HepG2 (cell line): ENCODE data around the gene ATG4B. TPM values are rescaled to one million over a fixed set of nuclear protein-coding genes. Genes with fewer than 3 reads are reported as not detected.

Source experiments
- CBFB ChIP-seq: sonication (generic); formaldehyde crosslinking; IDR thresholded peaks from 2 replicates; pipeline ENCODE4 v1.4.0; 2020; ENCODE audit warnings: missing genetic modification reagents
- EED ChIP-seq: sonication (generic); formaldehyde crosslinking; IDR thresholded peaks from 2 replicates; pipeline ENCODE4 v1.5.0; 2020; ENCODE audit warnings: mild to moderate bottlenecking, missing genetic modification reagents
- ERF ChIP-seq: IDR thresholded peaks from 2 replicates; pipeline ENCODE4 v1.6.1; 2018; ENCODE audit warnings: missing biosample characterization, missing genetic modification reagents
- HNRNPLL ChIP-seq: fragments of 200-400 bp; formaldehyde crosslinking; IDR thresholded peaks from 2 replicates; pipeline ENCODE4 v1.6.1; 2017; ENCODE audit warnings: mild to moderate bottlenecking, low read depth, low read length; ENCODE audit not compliant: poor library complexity, severe bottlenecking
- MTF1 ChIP-seq: sonication (generic); formaldehyde crosslinking; IDR thresholded peaks from 2 replicates; pipeline ENCODE4 v1.5.0; 2020; ENCODE audit warnings: missing genetic modification reagents
- PAWR ChIP-seq: sonication (generic); formaldehyde crosslinking; IDR thresholded peaks from 2 replicates; pipeline ENCODE4 v1.4.0; 2020; ENCODE audit warnings: missing genetic modification reagents, mild to moderate bottlenecking, borderline replicate concordance
- PCBP1 ChIP-seq: fragments of 200-400 bp; formaldehyde crosslinking; IDR thresholded peaks from 2 replicates; pipeline ENCODE4 v1.6.1; 2017; ENCODE audit warnings: mild to moderate bottlenecking, low read depth, low read length, borderline replicate concordance
- RAD21 ChIP-seq: fragments of 450-650 bp; formaldehyde crosslinking; IDR thresholded peaks from 2 replicates; pipeline ENCODE4 v1.5.0; 2020; ENCODE audit warnings: mild to moderate bottlenecking
- SNAPC4 ChIP-seq: sonication (generic); formaldehyde crosslinking; IDR thresholded peaks from 2 replicates; pipeline ENCODE4 v1.4.0; 2020; ENCODE audit warnings: mild to moderate bottlenecking, missing genetic modification reagents
- STAT5B ChIP-seq: sonication (generic); formaldehyde crosslinking; IDR thresholded peaks from 2 replicates; pipeline ENCODE4 v1.4.0; 2020; ENCODE audit warnings: missing genetic modification reagents
- SUZ12 ChIP-seq: fragments of 150-350 bp; IDR thresholded peaks from 2 replicates; pipeline ENCODE4 v1.6.1; 2014; ENCODE audit warnings: low read depth, low read length
- ZC3H4 ChIP-seq: sonication (generic); formaldehyde crosslinking; IDR thresholded peaks from 2 replicates; pipeline ENCODE4 v1.4.0; 2020; ENCODE audit warnings: missing genetic modification reagents, borderline replicate concordance
- ZFP36 ChIP-seq: fragments of 150-350 bp; IDR thresholded peaks from 2 replicates; pipeline ENCODE4 v1.6.1; 2018; ENCODE audit warnings: borderline replicate concordance, low read length, low read depth; ENCODE audit not compliant: partially characterized antibody
- ZNF451 ChIP-seq: sonication (generic); formaldehyde crosslinking; IDR thresholded peaks from 2 replicates; pipeline ENCODE4 v1.5.0; 2020; ENCODE audit warnings: mild to moderate bottlenecking, missing genetic modification reagents
- ZNF556 ChIP-seq: sonication (generic); formaldehyde crosslinking; IDR thresholded peaks from 2 replicates; pipeline ENCODE4 v1.4.0; 2020; ENCODE audit warnings: mild to moderate bottlenecking, missing genetic modification reagents, borderline replicate concordance
- ZNF598 ChIP-seq: sonication (generic); formaldehyde crosslinking; IDR thresholded peaks from 2 replicates; pipeline ENCODE4 v1.5.1; 2020; ENCODE audit warnings: mild to moderate bottlenecking, missing genetic modification reagents, borderline replicate concordance
- ZNF770 ChIP-seq: sonication (generic); formaldehyde crosslinking; IDR thresholded peaks from 2 replicates; pipeline ENCODE4 v1.5.0; 2020; ENCODE audit warnings: mild to moderate bottlenecking, missing genetic modification reagents
- ZSCAN12 ChIP-seq: sonication (generic); formaldehyde crosslinking; IDR thresholded peaks from 2 replicates; pipeline ENCODE4 v1.9.0; 2021; ENCODE audit warnings: mild to moderate bottlenecking, missing genetic modification reagents
- polyA plus RNA-seq, 8 experiments: library from polyadenylated mRNA; depleted of rRNA in 3 of 8; stranded (reverse) in 7 of 8; unstranded in 1 of 8; fragments of >200 nt; fragmentation: Illumina TruSeq in 4 of 8; extraction: Trizol in 4 of 8; gene quantifications; 2 replicates each; pipeline versions ENCODE4 v1.2.1 to v1.2.3, GENCODE V29; 2011 to 2016; ENCODE audit warnings: low read depth in 4 of 8, missing spikeins in 1 of 8, mixed read lengths in 1 of 8; ENCODE audit not compliant: insufficient read depth in 1 of 8
- total RNA-seq, 5 experiments: library from RNA; depleted of rRNA; stranded (reverse); fragments of >200 nt; fragmentation: Illumina TruSeq; extraction: Trizol; gene quantifications; 2 replicates each; pipeline ENCODE4 v1.2.3, GENCODE V29; 2016; ENCODE audit warnings: low read depth in 1 of 5
- TF ChIP-seq, protein P1 (sequence below): sonication (generic); formaldehyde crosslinking; IDR thresholded peaks from 2 replicates; pipeline ENCODE4 v1.8.1; 2023; ENCODE audit warnings: mild to moderate bottlenecking, missing genetic modification reagents, borderline replicate concordance
- TF ChIP-seq, protein P2 (sequence below): IDR thresholded peaks from 2 replicates; pipeline ENCODE4 v1.6.1; 2016; ENCODE audit warnings: mild to moderate bottlenecking, missing biosample characterization, missing genetic modification reagents
- TF ChIP-seq, protein P3 (sequence below): fragments of 450-650 bp; IDR thresholded peaks from 2 replicates; pipeline ENCODE4 v1.6.1; 2016

ATG4B gene
- total and polyA plus RNA-seq, 2 of the 13 experiments (the other 11 are each of a cell fraction or from before 2014, with no cell fraction given): 95.5 to 239 TPM

DNA sequence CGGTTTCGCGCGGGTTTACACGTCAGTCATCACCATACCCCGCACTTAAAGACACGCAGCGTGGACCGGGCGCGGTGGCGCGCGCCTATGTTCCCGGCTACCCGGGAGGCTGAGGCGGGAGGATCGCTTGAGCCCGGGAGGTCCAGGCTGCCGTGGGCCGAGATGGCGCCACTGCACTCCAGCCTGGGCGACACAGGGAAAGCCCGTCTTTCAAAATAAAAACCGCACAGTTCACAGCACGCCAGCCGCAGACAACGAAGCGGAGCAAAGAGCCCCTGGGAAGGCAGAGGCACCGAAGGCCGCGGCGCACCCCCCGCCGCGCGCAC is 48.8 kb downstream of the ATG4B start (continued):
- TF ChIP-seq SUZ12 (no peak), EED (CRISPR knock-in tag) (0 out of 2 replicates have a peak, but pooled peaks have one; percentile 25), ZNF556 (no peak), SNAPC4 (no peak), PCBP1 (no peak), ERF (CRISPR knock-in tag) (no peak), CBFB (CRISPR knock-in tag) (0 out of 2 replicates have a peak, but pooled peaks have one; percentile 16), RAD21 (CRISPR knock-in tag) (0 out of 2 replicates have a peak, but pooled peaks have one; percentile 20), STAT5B (CRISPR knock-in tag) (no peak), HNRNPLL (no peak), ZNF598 (CRISPR knock-in tag) (peak; percentile 15; the same call in 1 of the 2 replicates), ZNF770 (CRISPR knock-in tag) (peak; percentile 93), ZSCAN12 (CRISPR knock-in tag) (no peak), MTF1 (CRISPR knock-in tag) (no peak), ZC3H4 (peak; percentile 45; the same call in 1 of the 2 replicates), PAWR (no peak), ZNF451 (CRISPR knock-in tag) (0 out of 2 replicates have a peak, but pooled peaks have one; percentile 1), ZFP36 (no peak)
- TF ChIP-seq, protein P1, sequence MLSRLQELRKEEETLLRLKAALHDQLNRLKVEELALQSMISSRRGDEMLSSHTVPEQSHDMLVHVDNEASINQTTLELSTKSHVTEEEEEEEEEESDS (CRISPR knock-in tag): 0 out of 2 replicates have a peak, but pooled peaks have one; percentile 67
- TF ChIP-seq, protein P2, sequence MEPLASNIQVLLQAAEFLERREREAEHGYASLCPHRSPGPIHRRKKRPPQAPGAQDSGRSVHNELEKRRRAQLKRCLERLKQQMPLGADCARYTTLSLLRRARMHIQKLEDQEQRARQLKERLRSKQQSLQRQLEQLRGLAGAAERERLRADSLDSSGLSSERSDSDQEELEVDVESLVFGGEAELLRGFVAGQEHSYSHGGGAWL (CRISPR knock-in tag): peak; percentile 4; the same call in 1 of the 2 replicates
- TF ChIP-seq, protein P3, sequence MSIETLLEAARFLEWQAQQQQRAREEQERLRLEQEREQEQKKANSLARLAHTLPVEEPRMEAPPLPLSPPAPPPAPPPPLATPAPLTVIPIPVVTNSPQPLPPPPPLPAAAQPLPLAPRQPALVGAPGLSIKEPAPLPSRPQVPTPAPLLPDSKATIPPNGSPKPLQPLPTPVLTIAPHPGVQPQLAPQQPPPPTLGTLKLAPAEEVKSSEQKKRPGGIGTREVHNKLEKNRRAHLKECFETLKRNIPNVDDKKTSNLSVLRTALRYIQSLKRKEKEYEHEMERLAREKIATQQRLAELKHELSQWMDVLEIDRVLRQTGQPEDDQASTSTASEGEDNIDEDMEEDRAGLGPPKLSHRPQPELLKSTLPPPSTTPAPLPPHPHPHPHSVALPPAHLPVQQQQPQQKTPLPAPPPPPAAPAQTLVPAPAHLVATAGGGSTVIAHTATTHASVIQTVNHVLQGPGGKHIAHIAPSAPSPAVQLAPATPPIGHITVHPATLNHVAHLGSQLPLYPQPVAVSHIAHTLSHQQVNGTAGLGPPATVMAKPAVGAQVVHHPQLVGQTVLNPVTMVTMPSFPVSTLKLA: no peak
